ENCODE measurements around the gene DARS2.
"Not testable (repeated sequence)": the region's sequence is repeated elsewhere in the genome, so short reads cannot be mapped to it uniquely, and the experiment has no call there.

The DARS2 gene

GRCh38 chr1:173862146-173862768 lies 37.8 kb downstream of the DARS2 start:
- not testable (repeated sequence) for DNase-seq

- no peak for DNase-seq
Observed at GRCh38 chr1:173862769-173863223, 38.3 kb downstream of the DARS2 start.

GRCh38 chr1:173863224-173864161 lies 39.0 kb downstream of the DARS2 start:
- DNase-seq: no peak

GRCh38 chr1:173864179-173864867 lies 39.9 kb downstream of the DARS2 start:
- no peak for DNase-seq

DNA sequence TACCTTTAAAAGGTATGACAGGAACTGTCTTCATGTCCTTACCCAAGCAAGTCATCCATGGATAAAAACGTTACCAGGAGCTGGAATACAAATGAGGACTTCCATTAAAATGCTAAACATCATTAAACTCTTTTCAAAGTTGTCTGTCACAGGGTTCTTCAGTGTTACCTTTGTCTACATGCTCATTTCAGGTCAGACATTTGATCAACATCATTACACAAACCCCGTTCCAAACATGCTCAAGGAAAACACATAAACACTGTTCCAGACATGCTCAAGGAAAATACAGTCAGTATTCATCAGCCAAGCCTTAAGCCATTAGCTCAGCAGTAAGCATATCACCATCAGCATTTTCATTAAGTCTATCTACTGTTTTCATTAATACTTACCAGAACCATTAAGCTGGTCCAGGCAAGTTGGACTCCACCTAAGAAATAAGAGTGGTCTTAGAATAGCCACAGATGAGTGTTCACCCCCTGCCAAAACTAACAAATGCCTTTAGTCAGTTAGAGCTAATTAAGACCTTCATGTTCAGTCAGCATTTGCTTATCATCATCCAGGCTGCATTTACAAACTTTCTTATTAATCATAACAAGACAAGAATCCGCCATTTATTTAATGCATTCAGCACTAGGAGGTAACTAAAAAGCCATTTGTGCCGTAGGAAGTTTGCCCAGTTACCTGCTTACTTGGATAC lies 41.1 kb downstream of the DARS2 start:
- DNase-seq: no peak

DNA sequence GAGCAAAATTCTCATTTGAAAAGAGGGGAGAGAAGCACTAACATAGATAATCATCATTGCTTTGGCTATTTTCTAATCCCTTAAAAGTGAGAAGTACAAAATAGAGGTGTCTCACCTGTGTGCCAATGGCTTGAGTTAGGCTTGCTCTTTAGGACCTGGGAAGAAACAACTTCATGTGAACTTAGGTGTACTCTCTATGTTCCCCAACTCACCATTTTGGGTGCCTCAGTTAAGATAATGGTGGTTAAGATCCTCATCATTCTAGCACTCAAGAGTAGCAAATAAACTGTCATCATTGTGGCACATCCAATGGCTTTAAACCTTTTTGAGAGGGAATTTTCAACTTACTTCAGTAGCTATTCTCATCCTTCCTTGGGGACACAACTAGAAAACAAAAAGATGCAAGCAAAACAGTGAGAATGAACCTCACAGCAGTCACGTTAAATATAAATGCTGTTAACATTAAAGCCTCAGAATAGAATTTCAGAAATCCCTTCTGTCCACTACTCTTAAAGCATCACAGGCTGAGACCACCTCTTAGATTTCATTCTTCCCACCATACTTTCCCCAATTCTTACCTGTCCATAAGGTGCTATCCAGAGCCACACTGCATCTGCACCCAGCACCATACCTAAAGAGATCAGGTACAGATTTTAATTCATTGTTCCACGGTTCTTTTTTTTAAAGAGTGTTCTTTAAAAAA lies 42.1 kb downstream of the DARS2 start:
- no peak for DNase-seq

DNA sequence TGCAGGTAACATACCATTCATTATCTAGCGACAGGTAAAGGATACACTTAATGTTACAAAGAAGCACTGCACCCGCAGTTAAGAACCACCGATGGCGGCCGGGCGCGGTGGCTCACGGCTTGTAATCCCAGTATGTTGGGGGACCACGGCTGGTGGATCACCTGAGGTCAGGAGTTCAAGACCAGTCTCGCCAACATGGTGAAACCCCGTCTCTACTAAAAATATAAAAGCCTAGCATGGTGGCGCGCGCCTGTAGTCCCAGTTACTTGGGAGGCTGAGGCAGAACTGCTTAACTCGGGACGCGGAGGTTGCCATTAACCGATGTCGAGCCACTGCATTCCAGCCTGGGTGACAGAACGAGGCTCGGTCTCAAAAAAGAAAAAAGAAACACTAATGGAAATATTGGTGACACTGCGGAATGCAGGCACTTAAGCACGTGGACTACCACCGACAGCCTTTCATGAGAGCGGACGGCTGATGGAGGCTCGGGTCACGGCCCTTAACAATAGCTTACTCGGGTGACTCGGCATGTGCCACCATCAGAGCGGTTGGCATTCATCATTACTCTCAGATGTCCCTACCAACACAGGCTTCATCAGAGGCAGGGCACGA lies 42.8 kb downstream of the DARS2 start:
- DNase-seq: peak in 9 of 56 donors; percentile 5 to 81 (median 54)

DNA sequence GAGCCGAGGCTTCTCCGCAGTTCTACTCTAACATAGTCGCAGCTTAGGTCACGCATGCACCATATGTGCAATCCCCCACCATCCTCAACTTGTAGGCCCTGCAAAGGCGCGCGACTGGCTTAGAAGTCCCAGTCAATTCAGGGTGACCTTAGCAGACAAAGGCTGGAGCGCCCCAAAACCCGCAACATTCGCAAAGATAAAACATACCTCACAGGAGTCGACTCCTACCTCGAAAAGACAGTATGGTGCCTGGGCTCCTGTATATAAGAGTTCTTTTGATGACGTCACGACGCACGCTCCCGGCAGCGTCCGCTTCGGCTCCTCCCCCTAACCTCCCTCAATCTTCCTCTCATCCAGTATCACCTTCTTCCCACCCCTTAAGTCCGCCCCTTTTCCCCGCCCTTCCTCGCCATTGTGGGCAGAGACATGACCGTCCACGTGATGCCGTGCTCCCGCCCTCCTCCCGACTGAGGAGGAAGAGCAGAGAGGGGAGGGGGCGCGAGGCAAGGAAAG lies 43.3 kb downstream of the DARS2 start, which contains the start of gene GAS5:
Gene GAS5, minus strand, starts transcription at position 237 of the 513 bp plus-strand sequence.
- DNase-seq: peak; percentile 68 to 99 (median 98)

DNA sequence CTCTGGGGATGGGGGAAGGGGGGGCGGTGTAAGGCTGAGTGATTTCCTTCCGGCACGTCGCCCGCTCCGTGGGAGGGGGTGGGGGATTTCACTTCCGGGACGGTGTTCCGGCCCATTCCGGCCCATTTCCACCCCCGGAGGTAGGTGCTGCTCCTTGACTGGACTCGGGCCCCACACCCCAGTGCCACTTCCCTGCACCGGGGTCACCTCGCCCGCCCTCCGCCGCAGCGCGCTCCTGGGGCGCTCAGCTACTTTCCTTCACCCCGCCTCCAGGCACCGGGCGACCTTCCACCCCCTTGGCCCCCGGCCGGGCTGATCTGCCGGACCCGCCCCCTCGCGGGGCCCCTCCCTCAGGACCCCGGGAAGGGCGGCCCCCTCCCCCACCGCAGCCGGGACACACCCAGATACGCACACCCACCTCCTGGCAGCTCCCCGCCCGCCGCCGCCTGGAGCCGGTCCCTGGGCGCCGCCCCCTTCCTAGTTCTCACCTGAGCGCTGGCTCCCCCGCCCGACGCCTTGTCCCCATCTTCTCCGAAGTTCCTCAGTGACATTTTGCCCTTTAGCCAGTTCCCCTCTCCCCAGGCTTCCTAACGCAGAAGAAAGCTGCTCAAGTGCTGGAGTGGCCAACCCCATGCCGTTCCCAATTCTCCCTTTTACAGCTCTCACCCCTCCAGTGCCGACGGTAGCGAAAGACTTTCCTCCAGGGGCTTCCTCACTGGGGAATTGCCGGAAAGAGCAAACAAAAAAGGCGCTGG lies 44.0 kb downstream of the DARS2 start, which contains the start of gene ZBTB37:
Gene ZBTB37, plus strand, starts transcription at position 115 of the 755 bp plus-strand sequence. CDS start 1,846 bp downstream, outside the sequence.
- peak in 33 of 56 donors; percentile 39 to 90 (median 80) for DNase-seq

DNA sequence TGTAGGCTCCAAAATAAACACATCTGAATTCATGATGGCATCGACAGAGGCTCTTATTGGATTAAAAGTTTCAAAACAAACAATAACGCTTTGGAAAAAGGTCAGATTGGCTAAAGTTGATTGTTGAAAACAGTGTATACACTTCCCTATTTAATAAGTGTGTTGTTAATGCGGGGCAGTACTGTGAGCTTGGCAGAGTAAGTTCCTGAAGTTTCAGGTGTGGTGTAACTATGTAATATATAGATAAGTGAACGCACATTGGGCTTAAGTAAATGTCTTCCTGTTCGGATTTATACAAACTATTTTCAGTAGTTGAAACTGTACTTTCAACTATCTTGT lies 44.5 kb downstream of the DARS2 start:
- DNase-seq: no peak

- peak in 44 of 56 donors; percentile 1 to 58 (median 19) for DNase-seq
Observed at GRCh38 chr1:173870252-173871075, 46.0 kb downstream of the DARS2 start.

DNA sequence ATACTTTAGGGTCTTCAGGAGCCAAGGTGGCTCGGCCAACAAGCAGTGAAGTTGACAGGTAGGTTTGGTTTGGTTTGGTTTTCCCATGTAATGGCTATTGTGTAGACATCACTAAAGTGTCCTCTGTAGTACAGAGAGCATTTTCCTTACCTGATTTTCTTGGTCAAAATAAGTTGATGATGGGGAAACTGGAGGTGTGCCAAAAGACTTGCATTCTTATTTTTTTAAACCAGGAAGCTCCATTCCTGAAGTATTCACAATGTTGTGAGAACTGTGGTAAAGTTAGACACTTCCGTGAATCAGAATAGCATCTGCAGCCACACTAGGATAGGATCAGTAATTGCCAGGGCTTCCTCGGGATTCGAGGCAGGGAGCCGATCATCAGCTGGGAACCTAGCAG lies 46.6 kb downstream of the DARS2 start:
- no peak for DNase-seq

DNA sequence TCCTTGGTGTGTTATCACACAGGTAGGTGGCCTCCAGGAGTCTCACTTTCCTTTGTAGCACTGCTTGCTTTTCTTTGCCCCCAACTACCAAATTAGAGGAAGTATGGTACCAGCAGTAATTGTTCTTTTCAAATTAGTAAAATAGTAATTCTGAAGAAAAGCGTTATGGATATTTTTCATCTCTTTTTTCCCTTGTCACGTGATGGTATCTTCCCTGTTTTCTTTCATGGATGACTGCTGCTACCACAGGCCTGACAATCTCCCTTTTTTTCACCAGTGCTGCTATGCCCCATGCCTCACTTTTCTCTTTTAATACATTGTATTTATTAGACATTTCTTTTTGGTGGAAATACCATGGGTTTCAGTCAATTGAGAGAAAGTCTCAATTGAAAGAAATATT lies 47.0 kb downstream of the DARS2 start:
- no peak for DNase-seq

GRCh38 chr1:173876732-173877131 lies 52.3 kb downstream of the DARS2 start:
- no peak for DNase-seq

GRCh38 chr1:173878251-173878650 lies 53.8 kb downstream of the DARS2 start:
- DNase-seq: no peak

GRCh38 chr1:173881117-173881516 lies 56.6 kb downstream of the DARS2 start:
- not testable (repeated sequence) for DNase-seq

DNA sequence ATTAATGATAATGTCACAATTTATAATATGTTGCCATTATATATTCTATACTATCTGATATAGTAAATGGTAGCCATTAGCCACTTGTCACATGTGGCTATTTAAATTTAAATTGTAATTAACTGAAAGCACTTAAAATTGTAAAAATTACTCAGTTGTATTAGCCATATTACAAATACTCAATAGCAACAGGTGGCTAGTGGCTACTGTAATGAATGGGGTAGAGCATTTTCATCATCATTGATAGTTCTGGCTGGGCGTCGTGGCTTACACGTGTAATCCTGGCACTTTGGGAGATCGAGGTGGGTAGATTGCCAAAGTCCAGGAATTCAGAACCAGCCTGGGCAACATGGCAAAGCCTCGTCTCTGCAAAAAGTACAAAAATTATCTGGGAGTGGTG lies 60.2 kb downstream of the DARS2 start:
- DNase-seq: no peak
